ENCODE data around the gene CEACAM4.
"Not testable (repeated sequence)": the region's sequence is repeated elsewhere in the genome, so short reads cannot be mapped to it uniquely, and the experiment has no call there.

The CEACAM4 gene

GRCh38 chr19:41626877-41627276 lies at the start of gene CEACAM4:
CEACAM4 (minus strand) TSS chr19:41627074; CDS start chr19:41626963, 111 bp downstream.
- no peak for FAIRE-seq

GRCh38 chr19:41671486-41671885 lies 44.6 kb upstream of the CEACAM4 start:
- FAIRE-seq, result no peak

DNA sequence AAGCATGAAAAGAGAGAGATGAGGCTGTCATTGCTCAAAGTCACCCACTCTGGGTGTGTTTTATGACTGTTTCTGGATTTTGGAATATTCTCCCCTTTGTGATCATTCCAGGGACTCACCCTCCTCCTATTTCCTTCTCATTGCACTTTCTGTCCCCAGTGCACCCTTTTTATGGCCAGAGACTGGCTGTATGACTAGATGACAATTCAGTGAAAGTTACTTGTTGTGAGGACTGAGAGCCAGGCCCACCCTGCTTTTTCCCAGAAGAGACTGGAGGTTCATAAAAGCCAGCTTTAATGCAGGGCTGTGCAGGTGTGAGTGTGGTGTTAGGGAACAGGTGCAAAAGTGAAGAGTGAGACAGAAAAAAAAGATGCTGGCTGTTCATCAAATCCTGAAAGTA lies 43.9 kb upstream of the CEACAM4 start:
- no peak for FAIRE-seq

DNA sequence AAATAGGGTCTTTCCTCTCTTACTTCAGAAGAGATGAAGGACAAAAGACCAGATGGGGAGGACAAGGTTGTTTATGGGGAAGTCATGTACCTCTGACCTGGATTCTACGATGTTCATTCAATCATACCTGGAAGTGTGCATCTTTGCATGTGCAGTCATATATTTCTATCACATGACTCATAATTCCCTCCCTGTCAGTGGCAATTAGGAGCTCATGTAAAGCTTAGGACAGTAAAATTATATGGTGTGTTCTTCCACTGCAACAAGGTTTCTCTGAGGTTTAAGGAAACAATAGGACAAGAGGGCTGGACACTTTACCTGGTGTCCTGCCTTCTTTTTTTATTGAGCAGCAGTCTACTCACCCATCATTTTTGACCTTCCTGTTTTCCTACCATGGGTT lies 41.4 kb upstream of the CEACAM4 start:
- no peak for FAIRE-seq

GRCh38 chr19:41666075-41666474 lies 39.2 kb upstream of the CEACAM4 start:
- no peak for FAIRE-seq

DNA sequence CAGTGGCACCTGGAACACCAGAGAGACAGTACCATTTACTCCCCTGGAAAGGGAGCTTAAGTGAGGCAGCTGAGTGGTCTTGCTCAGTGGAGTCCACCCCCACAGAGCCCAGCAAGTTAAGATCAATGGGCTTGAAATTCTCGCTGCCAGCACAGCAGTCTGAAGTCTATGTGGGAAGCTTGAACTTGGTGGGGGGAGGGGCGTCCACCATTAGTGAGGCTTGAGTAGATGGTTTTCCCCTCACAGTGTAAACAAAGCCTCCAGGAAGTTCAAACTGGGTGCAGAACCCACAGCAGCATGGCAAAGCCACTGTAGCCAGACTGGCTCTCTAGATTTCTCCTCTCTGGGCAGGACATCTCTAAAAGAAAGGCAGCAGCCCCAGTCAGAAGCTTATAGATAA lies 30.3 kb upstream of the CEACAM4 start:
- no peak for FAIRE-seq

DNA sequence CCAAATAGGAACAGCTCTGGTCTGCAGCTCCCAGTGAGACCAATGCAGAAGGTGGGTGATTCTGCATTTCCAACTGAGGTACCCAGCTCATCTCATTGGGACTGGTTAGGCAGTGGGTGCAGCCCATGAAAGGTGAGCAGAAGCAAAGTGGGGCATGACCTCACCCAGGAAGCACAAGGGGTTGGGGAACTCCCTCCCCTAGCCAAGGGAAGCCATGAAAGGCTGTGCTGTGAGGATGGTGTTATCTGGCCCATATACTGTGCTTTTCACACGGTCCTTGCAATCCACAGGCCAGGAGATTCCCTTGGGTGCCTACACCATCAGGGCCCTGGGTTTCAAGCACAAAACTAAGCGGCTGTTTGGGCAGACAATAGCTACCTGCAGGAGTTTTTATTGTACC lies 29.9 kb upstream of the CEACAM4 start:
- FAIRE-seq, result not testable (repeated sequence)

GRCh38 chr19:41652250-41652649 lies 25.4 kb upstream of the CEACAM4 start:
- no peak for FAIRE-seq

GRCh38 chr19:41649827-41650226 lies 23.0 kb upstream of the CEACAM4 start:
- FAIRE-seq, result no peak

DNA sequence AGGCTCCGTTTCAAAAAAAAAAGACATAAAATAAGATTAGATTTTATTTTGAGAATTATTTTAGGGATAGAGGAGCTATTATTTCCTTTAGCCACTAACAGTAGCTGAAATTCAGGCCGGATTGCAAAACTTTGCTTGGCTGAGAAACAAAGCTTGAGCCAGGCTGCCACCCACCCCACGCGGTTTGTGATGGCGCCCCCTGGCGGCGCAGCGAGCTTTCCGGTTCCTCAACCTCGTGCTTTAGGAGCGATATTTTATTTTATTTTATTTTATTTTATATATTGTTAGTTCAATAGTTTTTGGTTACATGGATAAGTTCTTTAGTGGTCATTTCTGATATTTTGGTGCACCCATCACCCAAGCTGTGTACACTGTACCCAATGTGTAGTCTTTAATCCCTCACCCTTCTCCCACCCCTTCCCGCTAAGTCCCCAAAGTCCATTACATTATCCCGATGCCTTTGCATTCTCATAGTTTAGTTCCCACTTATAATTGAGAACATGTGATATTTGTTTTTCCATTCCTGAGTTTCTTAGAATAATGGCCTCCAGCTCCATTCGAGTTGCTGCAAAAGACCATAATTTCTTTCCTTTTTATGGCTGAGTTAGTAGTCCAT lies 19.8 kb upstream of the CEACAM4 start:
- FAIRE-seq, result no peak

- peak; percentile 47 for FAIRE-seq
Observed at GRCh38 chr19:41641879-41642485, 15.1 kb upstream of the CEACAM4 start.

GRCh38 chr19:41638641-41639081 lies 11.8 kb upstream of the CEACAM4 start:
- no peak for FAIRE-seq

DNA sequence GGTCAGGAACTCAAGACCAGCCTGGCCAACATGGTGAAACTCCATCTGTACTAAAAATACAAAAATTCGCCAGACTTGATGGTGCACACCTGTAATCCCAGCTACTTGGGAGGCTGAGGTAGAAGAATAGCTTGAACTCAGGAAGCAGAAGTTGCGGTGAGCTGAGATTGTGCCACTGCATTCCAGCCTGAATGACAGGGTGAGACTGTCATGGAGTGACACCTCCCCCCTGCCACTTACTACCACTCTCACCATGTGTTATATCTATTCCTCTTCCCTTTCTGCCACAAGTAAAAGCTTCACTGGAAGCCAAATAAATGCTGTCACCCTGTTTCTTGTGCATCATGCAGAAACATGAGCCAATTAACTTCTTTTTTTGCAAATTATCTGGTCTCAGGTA lies 10.6 kb upstream of the CEACAM4 start:
- FAIRE-seq, result no peak

- no peak for FAIRE-seq
Observed at GRCh38 chr19:41627966-41628675, 1.2 kb upstream of the CEACAM4 start.

GRCh38 chr19:41626278-41626677 lies 596 bp downstream of the CEACAM4 start:
- no peak for FAIRE-seq

- no peak for FAIRE-seq
Observed at GRCh38 chr19:41624937-41625336, 1.9 kb downstream of the CEACAM4 start.

DNA sequence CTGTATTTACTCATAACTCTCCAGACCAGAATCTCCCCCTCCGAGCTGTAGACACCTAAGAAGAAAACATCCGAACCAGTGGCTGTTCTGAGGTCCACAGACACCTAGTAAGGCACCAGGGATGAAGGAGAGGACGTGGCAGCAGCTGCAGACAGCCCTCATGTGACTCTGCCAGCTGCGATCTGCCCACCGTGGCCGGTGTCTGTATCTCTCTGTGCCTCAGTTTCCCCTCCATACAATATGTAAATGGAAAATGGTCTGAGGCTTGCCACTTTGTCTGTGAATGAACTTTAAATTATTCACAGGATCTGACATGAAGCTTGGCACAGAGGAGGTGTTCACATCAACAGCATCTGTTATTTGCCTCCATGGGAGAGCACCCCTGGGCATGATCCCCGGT lies 2.4 kb downstream of the CEACAM4 start:
- FAIRE-seq, result no peak

- FAIRE-seq, result no peak
Observed at GRCh38 chr19:41623360-41623759, 3.5 kb downstream of the CEACAM4 start.

DNA sequence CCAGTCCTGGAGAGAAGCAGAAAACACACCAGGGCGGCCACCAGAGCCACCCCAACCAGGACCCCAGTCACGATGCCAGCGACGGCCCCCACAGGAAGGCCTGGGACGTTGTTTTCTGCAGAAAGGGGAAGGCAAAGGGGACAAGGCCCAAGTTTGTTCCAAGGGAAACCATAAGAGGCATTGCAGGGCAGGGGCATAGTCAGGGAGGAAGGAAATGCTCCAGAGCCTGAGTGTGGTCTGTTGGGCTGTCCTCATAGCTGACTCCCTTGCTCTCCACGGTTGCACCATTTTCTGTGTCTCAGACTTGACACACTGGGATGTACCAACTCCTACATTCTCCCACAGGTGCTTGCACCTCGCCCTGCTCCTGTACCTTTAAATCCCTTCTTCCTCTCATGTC lies 5.2 kb downstream of the CEACAM4 start:
- no peak for FAIRE-seq

- no peak for FAIRE-seq
Observed at GRCh38 chr19:41621226-41621625, 5.6 kb downstream of the CEACAM4 start.

- FAIRE-seq, result no peak
Observed at GRCh38 chr19:41620171-41620570, 6.7 kb downstream of the CEACAM4 start.

DNA sequence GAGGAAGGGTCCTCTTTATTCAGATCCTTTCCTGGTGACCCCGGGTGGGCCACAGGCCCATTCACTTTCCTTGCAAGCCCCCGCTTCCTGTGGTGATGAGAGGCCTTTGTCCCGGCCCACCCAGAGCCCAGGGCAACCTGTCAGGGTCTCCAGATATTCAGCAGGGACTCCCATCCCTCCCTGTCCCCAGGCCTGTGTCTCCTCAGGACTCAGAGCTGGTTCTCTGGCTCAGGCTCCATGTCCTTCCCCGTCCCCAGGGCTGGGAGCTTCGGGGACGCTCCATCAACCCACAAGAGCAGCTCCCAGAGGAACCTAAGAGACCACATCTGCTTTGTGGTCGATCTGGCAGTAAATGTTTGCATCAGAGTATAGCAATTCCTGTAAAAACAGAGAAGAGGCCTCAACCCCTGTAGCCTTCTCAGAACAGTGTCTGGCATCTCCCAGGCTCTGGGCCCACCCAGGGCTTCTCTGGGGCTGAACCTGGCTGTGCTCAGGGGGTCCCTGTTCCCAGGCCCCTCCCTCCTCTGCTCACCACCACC lies 7.8 kb downstream of the CEACAM4 start:
- no peak for FAIRE-seq

DNA sequence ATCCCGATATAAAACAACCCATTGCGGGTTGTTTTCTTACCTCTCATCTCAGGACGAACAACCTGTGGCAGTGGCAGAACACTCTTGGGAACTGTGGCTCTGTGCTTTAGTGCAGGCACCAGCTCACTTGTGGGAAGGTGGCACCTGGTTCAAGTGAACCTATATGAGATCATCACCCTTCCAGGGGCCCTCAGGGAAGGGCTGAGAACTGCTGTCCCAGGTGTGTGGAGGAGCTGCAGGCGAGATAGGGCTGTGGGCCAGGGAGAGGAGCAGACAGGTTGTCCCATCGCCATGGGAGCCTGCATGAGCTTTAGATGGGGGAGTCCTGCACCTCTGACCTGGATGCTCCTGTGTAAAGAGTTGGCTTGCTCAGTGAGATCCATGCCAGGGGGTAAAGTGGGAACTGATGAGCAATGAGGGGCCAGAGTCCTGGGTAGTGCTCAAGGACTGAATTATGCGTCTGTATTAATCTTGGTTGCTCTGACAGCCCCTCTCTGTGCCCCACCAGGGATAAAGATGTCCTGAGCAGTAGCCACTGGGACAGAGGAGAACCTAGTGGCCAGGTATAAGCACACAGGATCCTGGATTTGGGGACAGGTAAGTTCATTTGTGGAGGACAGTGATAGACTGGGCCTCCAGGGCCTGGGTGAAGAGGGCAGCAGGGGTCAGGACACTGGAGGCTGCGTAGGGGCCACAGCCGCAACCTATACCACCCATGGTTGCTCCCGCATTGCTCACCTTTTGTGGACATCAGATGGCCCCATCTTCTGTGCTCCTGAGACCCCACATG lies 8.7 kb downstream of the CEACAM4 start:
- FAIRE-seq, result no peak

Measured in islet of Langerhans (tissue), 1 donor.